Stomach (tissue), 9 donors: ENCODE results near the gene OR9Q2. TPM values are rescaled to one million over a fixed set of nuclear protein-coding genes. Genes with fewer than 3 reads are reported as not detected.

Source experiments
- DNase-seq, 2 donors: peaks; one replicate each; pipeline versions ENCODE4 v3.0.0 to v3.0.0-alpha.2; 2013 to 2019
- H3K27ac ChIP-seq, 5 donors: fragments of 200-600 bp in 4 of 5; sonication (generic) in 4 of 5; one replicate each; pipeline ENCODE4 v1.5.1; 2013 to 2019; ENCODE audit warnings: mild to moderate bottlenecking in 1 of 5, moderate library complexity in 1 of 5
- H3K27me3 ChIP-seq, 3 donors: fragments of 200-600 bp; sonication (generic); one replicate each; pipeline ENCODE4 v1.5.1; 2017 to 2019; ENCODE audit warnings: mixed run types in 1 of 3
- H3K36me3 ChIP-seq, 4 donors: fragments of 200-600 bp; sonication (generic); 1 replicate in 3 of 4; 2 replicates in 1 of 4; pipeline ENCODE4 v1.5.1; 2016 to 2019
- H3K4me1 ChIP-seq, 4 donors: fragments of 200-600 bp; sonication (generic); one replicate each; pipeline ENCODE4 v1.5.1; 2016 to 2019
- H3K4me3 ChIP-seq, 4 donors: fragments of 200-600 bp; sonication (generic) in 3 of 4; one replicate each; pipeline ENCODE4 v1.5.1; 2016 to 2019; ENCODE audit warnings: mild to moderate bottlenecking in 1 of 4
- H3K9me3 ChIP-seq, 4 donors: fragments of 200-600 bp; sonication (generic); one replicate each; pipeline ENCODE4 v1.5.1; 2016 to 2019
- POLR2AphosphoS5 ChIP-seq, 3 donors: sonication (generic); formaldehyde crosslinking; IDR thresholded peaks; one replicate each; pipeline ENCODE4 v1.6.1; 2016; ENCODE audit warnings: antibody characterized with exemption in 3 of 3
- WGBS, 5 donors: extraction: QIAGEN DNeasy Blood & Tissue Kit in 3 of 5; methylation state at CpG; one replicate each; pipeline versions ENCODE4 v1.1.5 to v1.1.7; 2013 to 2018; 5-methylcytosine and 5-hydroxymethylcytosine counted together
- intact Hi-C: fragments of 100-400 bp; cut with DNase I; formaldehyde crosslinking; loops from one replicate; pipeline ENCODE4 v1.15.1; 2023; ENCODE audit warnings: low total_unique reads
- polyA plus RNA-seq, 3 donors: library from polyadenylated mRNA; stranded (reverse); fragments of 200-250 nt; gene quantifications; one replicate each; pipeline ENCODE4 v1.2.3, GENCODE V29; 2013
- total RNA-seq, 5 donors: library from RNA; depleted of rRNA; stranded (reverse); fragments of >200 nt; gene quantifications; one replicate each; pipeline versions ENCODE4 v1.1.0 to v1.2.3, GENCODE V29; 2014 to 2016
- donor health status: healthy with polysubstance abuse.
- donor health status: Bipolar disorder and iron deficiency.
- donor health status: healthy.

Gene OR9Q2
- total and polyA plus RNA-seq, 8 donors, result not detected

- no peaks in the 10 kb centered on the region for H3K36me3 ChIP-seq
- WGBS, 5 donors, result 92 to 93% (median 93%) methylated on average over 32 of the region's 32 CpGs
These were observed 39.2 kb downstream of the OR9Q2 start for GRCh38 chr11:58227956-58228615.

More at GRCh38 chr11:58227956-58228615, 39.2 kb downstream of the OR9Q2 start:
- Histone ChIP-seq H3K27ac (no peak overlapping the region), H3K9me3 (peaks cover 0 to 6% (median 0%) of the 10 kb centered on the region in 4 donors), H3K4me3 (no peak overlapping the region), H3K4me1 (no peaks in the 10 kb centered on the region), H3K27me3 (no peaks in the 10 kb centered on the region)
- intact Hi-C loops, result no loop called here
- DNase-seq, result no peak
- TF ChIP-seq POLR2AphosphoS5 (IDR thresholded peaks at IDR 0.05), result no peak

Other genes with a start within 250 kb of the OR9Q2 start
- not detected for gene OR9Q1, start 165.2 kb upstream of the OR9Q2 start, total RNA-seq
- not detected for gene OR9Q1, start 165.2 kb upstream of the OR9Q2 start, polyA plus RNA-seq
- gene OR6Q1, start 158.1 kb upstream of the OR9Q2 start, total RNA-seq, result not detected
- gene OR6Q1, start 158.1 kb upstream of the OR9Q2 start, polyA plus RNA-seq, result not detected
- not detected for gene OR9I1, start 63.5 kb upstream of the OR9Q2 start, total RNA-seq
- not detected for gene OR9I1, start 63.5 kb upstream of the OR9Q2 start, polyA plus RNA-seq
- gene OR1S2, start 15.1 kb downstream of the OR9Q2 start, total RNA-seq, result not detected
- gene OR1S2, start 15.1 kb downstream of the OR9Q2 start, polyA plus RNA-seq, result not detected
- gene OR1S1, start 23.6 kb downstream of the OR9Q2 start, total RNA-seq, result not detected
- not detected for gene OR1S1, start 23.6 kb downstream of the OR9Q2 start, polyA plus RNA-seq
- gene OR10Q1, start 39.8 kb downstream of the OR9Q2 start, total RNA-seq, result not detected
- not detected for gene OR10Q1, start 39.8 kb downstream of the OR9Q2 start, polyA plus RNA-seq
- gene OR10W1, start 79.2 kb downstream of the OR9Q2 start, total RNA-seq, result not detected
- not detected for gene OR10W1, start 79.2 kb downstream of the OR9Q2 start, polyA plus RNA-seq
- gene OR5B17, start 170.0 kb downstream of the OR9Q2 start, total RNA-seq, result not detected
- not detected for gene OR5B17, start 170.0 kb downstream of the OR9Q2 start, polyA plus RNA-seq
- gene OR5B3, start 217.8 kb downstream of the OR9Q2 start, total RNA-seq, result not detected
- gene OR5B3, start 217.8 kb downstream of the OR9Q2 start, polyA plus RNA-seq, result not detected
- not detected for gene OR5B2, start 239.1 kb downstream of the OR9Q2 start, total RNA-seq
- gene OR5B2, start 239.1 kb downstream of the OR9Q2 start, polyA plus RNA-seq, result not detected